ENCODE measurements around the gene ADAMTS20.

The ADAMTS20 gene

GRCh38 chr12:43407816-43408645 lies 144.0 kb downstream of the ADAMTS20 start:
- Histone ChIP-seq H3K27ac (ENCODE audit: low read length) (no peak overlapping the region), H4K20me1 (ENCODE audit: insufficient read depth, low read length) (no peaks in the 10 kb centered on the region), H2AFZ (ENCODE audit: low read depth, low read length) (no peak overlapping the region), H3K4me2 (ENCODE audit: insufficient read depth, low read length) (no peak overlapping the region), H3K79me2 (ENCODE audit: insufficient read depth, low read length) (no peaks in the 10 kb centered on the region), H3K9ac (ENCODE audit: low read depth, low read length) (no peak overlapping the region), H3K27me3 (ENCODE audit: insufficient read depth, low read length, poor library complexity) (no peaks in the 10 kb centered on the region), H3K9me3 (ENCODE audit: insufficient read depth, low read length, severe bottlenecking) (no peaks in the 10 kb centered on the region), H3K4me3 (ENCODE audit: low read depth in 1 of 2, low read length in 2 of 2) (no peak overlapping the region), H3K4me1 (ENCODE audit: insufficient read depth, low read length) (no peaks in the 10 kb centered on the region), H3K36me3 (ENCODE audit: insufficient read depth, low read length) (no peaks in the 10 kb centered on the region)
- TF ChIP-seq CTCF (IDR thresholded peaks at IDR 0.05; ENCODE audit: borderline replicate concordance, extremely low read depth, low read length, poor library complexity, severe bottlenecking) (no peak), EZH2 (IDR thresholded peaks at IDR 0.05; ENCODE audit: borderline replicate concordance, low read depth, low read length, severe bottlenecking) (no peak)
- no peak for ATAC-seq (ENCODE audit: insufficient read depth, low read depth)
- DNase-seq = no peak

- H2AFZ ChIP-seq (ENCODE audit: low read depth, low read length) = no peak overlapping the region
- no peak overlapping the region for H3K9ac ChIP-seq (ENCODE audit: low read depth, low read length)
- no peak overlapping the region for H3K4me3 ChIP-seq (ENCODE audit: low read depth in 1 of 2, low read length in 2 of 2)
- DNase-seq (no peak), ATAC-seq (ENCODE audit: insufficient read depth, low read depth) (no peak)
- no peaks in the 10 kb centered on the region for H4K20me1 ChIP-seq (ENCODE audit: insufficient read depth, low read length)
- H3K36me3 ChIP-seq (ENCODE audit: insufficient read depth, low read length) = no peaks in the 10 kb centered on the region
- no peaks in the 10 kb centered on the region for H3K9me3 ChIP-seq (ENCODE audit: insufficient read depth, low read length, severe bottlenecking)
- TF ChIP-seq CTCF (IDR thresholded peaks at IDR 0.05; ENCODE audit: borderline replicate concordance, extremely low read depth, low read length, poor library complexity, severe bottlenecking) = no peak
- TF ChIP-seq EZH2 (IDR thresholded peaks at IDR 0.05; ENCODE audit: borderline replicate concordance, low read depth, low read length, severe bottlenecking) = no peak
- H3K27me3 ChIP-seq (ENCODE audit: insufficient read depth, low read length, poor library complexity) = no peaks in the 10 kb centered on the region
- no peak overlapping the region for H3K27ac ChIP-seq (ENCODE audit: low read length)
- H3K4me1 ChIP-seq (ENCODE audit: insufficient read depth, low read length) = no peaks in the 10 kb centered on the region
- H3K4me2 ChIP-seq (ENCODE audit: insufficient read depth, low read length) = no peak overlapping the region
- no peaks in the 10 kb centered on the region for H3K79me2 ChIP-seq (ENCODE audit: insufficient read depth, low read length)
Observed at GRCh38 chr12:43406801-43407200, 145.2 kb downstream of the ADAMTS20 start.

GRCh38 chr12:43402436-43402835 lies 149.6 kb downstream of the ADAMTS20 start:
- TF ChIP-seq CTCF (IDR thresholded peaks at IDR 0.05; ENCODE audit: borderline replicate concordance, extremely low read depth, low read length, poor library complexity, severe bottlenecking) = no peak
- no peak for TF ChIP-seq EZH2 (IDR thresholded peaks at IDR 0.05; ENCODE audit: borderline replicate concordance, low read depth, low read length, severe bottlenecking)
- H3K27me3 ChIP-seq (ENCODE audit: insufficient read depth, low read length, poor library complexity) = no peaks in the 10 kb centered on the region
- no peak for DNase-seq

More at GRCh38 chr12:43402436-43402835, 149.6 kb downstream of the ADAMTS20 start:
- Histone ChIP-seq H3K36me3 (ENCODE audit: insufficient read depth, low read length) (no peaks in the 10 kb centered on the region), H3K79me2 (ENCODE audit: insufficient read depth, low read length) (no peaks in the 10 kb centered on the region), H3K27ac (ENCODE audit: low read length) (no peak overlapping the region), H4K20me1 (ENCODE audit: insufficient read depth, low read length) (no peaks in the 10 kb centered on the region), H3K4me1 (ENCODE audit: insufficient read depth, low read length) (no peaks in the 10 kb centered on the region), H3K9ac (ENCODE audit: low read depth, low read length) (no peak overlapping the region), H3K4me2 (ENCODE audit: insufficient read depth, low read length) (no peak overlapping the region), H3K9me3 (ENCODE audit: insufficient read depth, low read length, severe bottlenecking) (no peaks in the 10 kb centered on the region), H2AFZ (ENCODE audit: low read depth, low read length) (no peak overlapping the region), H3K4me3 (ENCODE audit: low read depth in 1 of 2, low read length in 2 of 2) (no peak overlapping the region)
- no peak for ATAC-seq (ENCODE audit: insufficient read depth, low read depth)
